ENCODE data around the gene DENND5B.

GRCh38 chr12:31370531-31371255, 220.2 kb downstream of the DENND5B start:
- TF ChIP-seq POLR2A (IDR thresholded peaks at IDR 0.05) (no peak), POLR2AphosphoS5 (IDR thresholded peaks at IDR 0.05) (no peak)

Measured in stomach (tissue), 4 donors.